ENCODE measurements around the gene BAZ2A. TPM values are rescaled to one million over a fixed set of nuclear protein-coding genes. Genes with fewer than 3 reads are reported as not detected.

BAZ2A gene
- polyA plus RNA-seq, 1 donor (not counting 4 experiments of a cell fraction or from before 2014, with no cell fraction given) = 55.7 TPM

GRCh38 chr12:56661560-56661959 lies 31.4 kb upstream of the BAZ2A start:
- Histone ChIP-seq H3K9ac (ENCODE audit: control insufficient read depth, extremely low read depth, insufficient read depth, low read length) (no peak overlapping the region), H3K27ac (ENCODE audit: control insufficient read depth, insufficient read depth, low read length) (no peak overlapping the region), H3K9me3 (ENCODE audit: control insufficient read depth, low read depth, low read length) (no peaks in the 10 kb centered on the region), H3K79me2 (ENCODE audit: control insufficient read depth, insufficient read depth, low read length) (peaks cover under 1% of the 10 kb centered on the region), H3K4me1 (ENCODE audit: control insufficient read depth, extremely low read depth, insufficient read depth, low read length) (no peaks in the 10 kb centered on the region), H3K4me2 (ENCODE audit: control insufficient read depth, extremely low read depth, insufficient read depth, low read depth, low read length) (no peak overlapping the region), H3K9me1 (ENCODE audit: control insufficient read depth, extremely low read depth, insufficient read depth, low read length) (no peaks in the 10 kb centered on the region), H4K20me1 (ENCODE audit: control insufficient read depth, extremely low read depth, insufficient read depth, low read length) (no peaks in the 10 kb centered on the region), H3K4me3 (ENCODE audit: control insufficient read depth in 2 of 3, extremely low read depth in 1 of 3, insufficient read depth in 2 of 3, low read depth in 1 of 3, low read length in 3 of 3) (no peak overlapping the region), H2AFZ (ENCODE audit: control insufficient read depth, low read length) (no peak overlapping the region), H3K36me3 (ENCODE audit: control insufficient read depth in 2 of 2, extremely low read depth in 1 of 2, insufficient read depth in 2 of 2, low read length in 2 of 2) (peaks cover 10 to 16% of the 10 kb centered on the region in 2 experiments), H3K27me3 (ENCODE audit: control insufficient read depth, extremely low read depth, insufficient read depth, low read length) (no peaks in the 10 kb centered on the region)
- dilution Hi-C loops (cut with MboI; ENCODE audit: extremely low pct_ligation_motif_present, low sequenced_read_pairs) = no loop called here
- FAIRE-seq = no peak
- DNase-seq (ENCODE audit: low read depth, low spot score) = no peak
- no peak for TF ChIP-seq EZH2 (IDR thresholded peaks at IDR 0.05; ENCODE audit: low read length)
- TF ChIP-seq CTCF (optimal IDR thresholded peaks at IDR 0.05 in 1 of 3, IDR thresholded peaks at IDR 0.05 in 1 of 3, conservative IDR thresholded peaks at IDR 0.05 in 1 of 3; ENCODE audit: extremely low read depth in 1 of 3, insufficient read depth in 2 of 3, low read length in 3 of 3) = no peak

- DNase-seq (ENCODE audit: low read depth, low spot score) = no peak
- H3K4me3 ChIP-seq (ENCODE audit: control insufficient read depth in 2 of 3, extremely low read depth in 1 of 3, insufficient read depth in 2 of 3, low read depth in 1 of 3, low read length in 3 of 3) = no peak overlapping the region
- TF ChIP-seq EZH2 (IDR thresholded peaks at IDR 0.05; ENCODE audit: low read length) (no peak), CTCF (optimal IDR thresholded peaks at IDR 0.05 in 1 of 3, IDR thresholded peaks at IDR 0.05 in 1 of 3, conservative IDR thresholded peaks at IDR 0.05 in 1 of 3; ENCODE audit: extremely low read depth in 1 of 3, insufficient read depth in 2 of 3, low read length in 3 of 3) (no peak)
- H3K4me1 ChIP-seq (ENCODE audit: control insufficient read depth, extremely low read depth, insufficient read depth, low read length) = no peaks in the 10 kb centered on the region
- H3K4me2 ChIP-seq (ENCODE audit: control insufficient read depth, extremely low read depth, insufficient read depth, low read depth, low read length) = no peak overlapping the region
- no peaks in the 10 kb centered on the region for H3K27me3 ChIP-seq (ENCODE audit: control insufficient read depth, extremely low read depth, insufficient read depth, low read length)
- H4K20me1 ChIP-seq (ENCODE audit: control insufficient read depth, extremely low read depth, insufficient read depth, low read length) = no peaks in the 10 kb centered on the region
- H2AFZ ChIP-seq (ENCODE audit: control insufficient read depth, low read length) = no peak overlapping the region
- peaks cover 0 to 2% of the 10 kb centered on the region in 2 experiments for H3K36me3 ChIP-seq (ENCODE audit: control insufficient read depth in 2 of 2, extremely low read depth in 1 of 2, insufficient read depth in 2 of 2, low read length in 2 of 2)
- no peak for FAIRE-seq
- no peak overlapping the region for H3K27ac ChIP-seq (ENCODE audit: control insufficient read depth, insufficient read depth, low read length)
- H3K9me3 ChIP-seq (ENCODE audit: control insufficient read depth, low read depth, low read length) = no peaks in the 10 kb centered on the region
- no peak overlapping the region for H3K9ac ChIP-seq (ENCODE audit: control insufficient read depth, extremely low read depth, insufficient read depth, low read length)
- no peaks in the 10 kb centered on the region for H3K79me2 ChIP-seq (ENCODE audit: control insufficient read depth, insufficient read depth, low read length)
- H3K9me1 ChIP-seq (ENCODE audit: control insufficient read depth, extremely low read depth, insufficient read depth, low read length) = no peaks in the 10 kb centered on the region
- dilution Hi-C loops (cut with MboI; ENCODE audit: extremely low pct_ligation_motif_present, low sequenced_read_pairs) = no loop called here
Measured at GRCh38 chr12:56658921-56659320, 28.8 kb upstream of the BAZ2A start.
